H9 (cell line): ENCODE data around the gene CROCC2. TPM values are rescaled to one million over a fixed set of nuclear protein-coding genes. Genes with fewer than 3 reads are reported as not detected.

Experiments
- DNase-seq: peaks from one replicate; pipeline ENCODE4 v3.0.0-alpha.2; 2017
- H2AFZ ChIP-seq: one replicate; pipeline ENCODE4 v1.6.1; 2013; ENCODE audit warnings: mild to moderate bottlenecking, low read length, control low read depth, moderate library complexity
- H2AK5ac ChIP-seq: 2 replicates; pipeline ENCODE4 v1.6.1; 2013; ENCODE audit warnings: low read length, control low read depth, mixed read lengths; ENCODE audit not compliant: insufficient read length
- H2BK120ac ChIP-seq: one replicate; pipeline ENCODE4 v1.6.1; 2013; ENCODE audit warnings: low read depth, mild to moderate bottlenecking, low read length, control low read depth, inconsistent platforms; ENCODE audit not compliant: poor library complexity, severe bottlenecking
- H2BK12ac ChIP-seq: 2 replicates; pipeline ENCODE4 v1.6.1; 2013; ENCODE audit warnings: low read length, control low read depth, mixed read lengths, low read depth; ENCODE audit not compliant: insufficient read length
- H2BK15ac ChIP-seq: 2 replicates; pipeline ENCODE4 v1.6.1; 2013; ENCODE audit warnings: low read depth, low read length, control low read depth
- H2BK20ac ChIP-seq: one replicate; pipeline ENCODE4 v1.6.1; 2013; ENCODE audit warnings: low read depth, mild to moderate bottlenecking, low read length, control low read depth, inconsistent platforms; ENCODE audit not compliant: poor library complexity, severe bottlenecking
- H2BK5ac ChIP-seq: 2 replicates; pipeline ENCODE4 v1.6.1; 2013; ENCODE audit warnings: low read length, control low read depth, mixed read lengths; ENCODE audit not compliant: insufficient read length
- H3K14ac ChIP-seq: 2 replicates; pipeline ENCODE4 v1.6.1; 2013; ENCODE audit warnings: low read length, control low read depth; ENCODE audit not compliant: insufficient read depth
- H3K18ac ChIP-seq: 2 replicates; pipeline ENCODE4 v1.6.1; 2013; ENCODE audit warnings: low read depth, mild to moderate bottlenecking, mixed read lengths, low read length, control low read depth; ENCODE audit not compliant: insufficient read length
- H3K23ac ChIP-seq: 2 replicates; pipeline ENCODE4 v1.6.1; 2013; ENCODE audit warnings: low read length, control low read depth, mixed read lengths, low read depth; ENCODE audit not compliant: insufficient read length
- H3K23me2 ChIP-seq: 2 replicates; pipeline ENCODE4 v1.6.1; 2013; ENCODE audit warnings: low read depth, mild to moderate bottlenecking, mixed read lengths, low read length, control low read depth; ENCODE audit not compliant: insufficient read length, poor library complexity, severe bottlenecking
- H3K27ac ChIP-seq: 2 replicates; pipeline ENCODE4 v1.5.1; 2013; ENCODE audit warnings: low read length, control low read depth, mixed read lengths, low read depth; ENCODE audit not compliant: insufficient read length
- H3K27me3 ChIP-seq: 2 replicates; pipeline ENCODE4 v1.6.1; 2013; ENCODE audit warnings: low read length, control low read depth, inconsistent platforms; ENCODE audit not compliant: insufficient read depth
- H3K4ac ChIP-seq: 2 replicates; pipeline ENCODE4 v1.6.1; 2013; ENCODE audit warnings: low read depth, mild to moderate bottlenecking, control low read depth, inconsistent platforms, low read length, moderate library complexity
- H3K4me1 ChIP-seq: 2 replicates; pipeline ENCODE4 v1.6.1; 2013; ENCODE audit warnings: low read length, control low read depth, inconsistent platforms; ENCODE audit not compliant: insufficient read depth
- H3K4me2 ChIP-seq: 2 replicates; pipeline ENCODE4 v1.6.1; 2013; ENCODE audit warnings: low read length, control low read depth, mixed read lengths; ENCODE audit not compliant: insufficient read length, insufficient read depth
- H3K56ac ChIP-seq: 2 replicates; pipeline ENCODE4 v1.6.1; 2013; ENCODE audit warnings: low read depth, mild to moderate bottlenecking, mixed read lengths, low read length, control low read depth; ENCODE audit not compliant: insufficient read length
- H3K79me1 ChIP-seq: 2 replicates; pipeline ENCODE4 v1.6.1; 2013; ENCODE audit warnings: low read depth, mild to moderate bottlenecking, moderate library complexity, low read length, control low read depth, inconsistent platforms; ENCODE audit not compliant: insufficient read depth, poor library complexity, severe bottlenecking
- H3K79me2 ChIP-seq: 2 replicates; pipeline ENCODE4 v1.6.1; 2013; ENCODE audit warnings: low read length, control low read depth, inconsistent platforms; ENCODE audit not compliant: insufficient read depth
- H3K9ac ChIP-seq: 2 replicates; pipeline ENCODE4 v1.6.1; 2013; ENCODE audit warnings: low read length, control low read depth, mixed read lengths; ENCODE audit not compliant: insufficient read length; ENCODE audit errors: extremely low read depth
- H3K9me3 ChIP-seq: one replicate; pipeline ENCODE4 v1.6.1; 2013; ENCODE audit warnings: low read depth, low read length, inconsistent platforms; ENCODE audit not compliant: control insufficient read depth
- H3T11ph ChIP-seq: one replicate; pipeline ENCODE4 v1.6.1; 2013; ENCODE audit warnings: mild to moderate bottlenecking, low read length, control low read depth, inconsistent platforms
- H4K20me1 ChIP-seq: one replicate; pipeline ENCODE4 v1.6.1; 2013; ENCODE audit not compliant: control insufficient read depth, insufficient read length, insufficient read depth
- H4K5ac ChIP-seq: 2 replicates; pipeline ENCODE4 v1.6.1; 2013; ENCODE audit warnings: low read depth, mild to moderate bottlenecking, mixed read lengths, low read length, control low read depth; ENCODE audit not compliant: insufficient read length
- H4K8ac ChIP-seq: replicated peaks from 2 replicates; pipeline ENCODE4 v1.6.1; 2013; ENCODE audit warnings: low read length, control low read depth, mixed read lengths, low read depth; ENCODE audit not compliant: insufficient read length
- H4K91ac ChIP-seq: 2 replicates; pipeline ENCODE4 v1.6.1; 2013; ENCODE audit warnings: low read depth, mild to moderate bottlenecking, moderate library complexity, mixed read lengths, low read length, control low read depth; ENCODE audit not compliant: insufficient read length
- H3K27ac Mint-ChIP-seq, 3 experiments: 2 replicates in 2 of 3; 3 replicates in 1 of 3; pipeline ENCODE4 v1.8.0; 2020 to 2021; ENCODE audit warnings: mixed read lengths in 3 of 3, mild to moderate bottlenecking in 1 of 3, moderate library complexity in 1 of 3
- H3K27me3 Mint-ChIP-seq: 2 replicates; pipeline ENCODE4 v1.8.0; 2021; ENCODE audit warnings: low read depth, mild to moderate bottlenecking, moderate library complexity, mixed read lengths
- H3K36me3 Mint-ChIP-seq, 3 experiments: 2 replicates in 2 of 3; 3 replicates in 1 of 3; pipeline ENCODE4 v1.8.0; 2020 to 2021; ENCODE audit warnings: low read depth in 3 of 3, mixed read lengths in 3 of 3; ENCODE audit not compliant: insufficient read depth in 1 of 3
- H3K4me1 Mint-ChIP-seq, 2 experiments: 2 replicates each; pipeline ENCODE4 v1.8.0; 2020; ENCODE audit warnings: mixed read lengths in 2 of 2
- H3K4me3 Mint-ChIP-seq, 2 experiments: 2 replicates in 1 of 2; 3 replicates in 1 of 2; pipeline ENCODE4 v1.8.0; 2020 to 2021; ENCODE audit warnings: mild to moderate bottlenecking in 2 of 2, mixed read lengths in 2 of 2, moderate library complexity in 1 of 2
- H3K9me3 Mint-ChIP-seq, 2 experiments: 2 replicates in 1 of 2; 3 replicates in 1 of 2; pipeline ENCODE4 v1.8.0; 2020; ENCODE audit warnings: mild to moderate bottlenecking in 2 of 2, mixed read lengths in 2 of 2, moderate library complexity in 1 of 2
- CTCF ChIP-seq: fragments of 200-600 bp; sonication (generic); conservative IDR thresholded peaks from 3 replicates; pipeline ENCODE4 v1.8.0; 2021; ENCODE audit warnings: antibody characterized with exemption, mild to moderate bottlenecking
- WGBS: extraction: QIAGEN DNeasy Blood & Tissue Kit; methylation state at CpG from one replicate; pipeline ENCODE4 v1.1.7; 2013; ENCODE audit warnings: missing lambda C conversion rate, low lambda C conversion rate, mixed read lengths; ENCODE audit not compliant: insufficient read length; ENCODE audit errors: extremely low coverage; 5-methylcytosine and 5-hydroxymethylcytosine counted together
- total RNA-seq: library from RNA; stranded (reverse); gene quantifications from 2 replicates; pipeline ENCODE4 v1.2.1, GENCODE V29; 2021

CROCC2 gene
- total RNA-seq, 1 experiment from 2014 or later: not detected

- Histone ChIP-seq H3K27ac (no peak overlapping the region), H3K9ac (no peak overlapping the region), H3K4me2 (no peak overlapping the region), H3K79me1 (no peaks in the 10 kb centered on the region), H2BK15ac (no peak overlapping the region), H3K23me2 (no peaks in the 10 kb centered on the region), H4K8ac (no peak overlapping the region), H2BK5ac (no peak overlapping the region), H4K5ac (no peak overlapping the region), H2AK5ac (no peak overlapping the region), H4K20me1 (no peaks in the 10 kb centered on the region), H3K23ac (no peak overlapping the region), H3K14ac (no peak overlapping the region), H2BK20ac (no peak overlapping the region), H3K56ac (no peak overlapping the region), H2AFZ (no peak overlapping the region), H3T11ph (no peak overlapping the region), H3K18ac (no peak overlapping the region), H3K27me3 (no peaks in the 10 kb centered on the region), H3K79me2 (no peaks in the 10 kb centered on the region), H2BK120ac (no peak overlapping the region), H3K9me3 (no peaks in the 10 kb centered on the region), H2BK12ac (no peak overlapping the region), H3K4ac (no peak overlapping the region), H3K4me1 (no peaks in the 10 kb centered on the region), H4K91ac (no peak overlapping the region)
- WGBS: no CpG with 5 or more reads among the region's 4 CpGs
- Mint-ChIP-seq H3K4me1 (peaks cover 2 to 4% of the 10 kb centered on the region in 2 experiments; a peak in 1 of 4 replicates), H3K36me3 (no peaks in the 10 kb centered on the region), H3K4me3 (no peak overlapping the region), H3K27me3 (peaks cover 26% of the 10 kb centered on the region), H3K9me3 (no peaks in the 10 kb centered on the region; a peak in 1 of 5 replicates), H3K27ac (no peak overlapping the region)
- DNase-seq: no peak
- TF ChIP-seq CTCF: no peak
Observed at GRCh38 chr2:240981280-240981679, 75.1 kb downstream of the CROCC2 start.
